Umbilical cord (tissue), 2 donors: ENCODE results near the gene SLC16A2. TPM values are rescaled to one million over a fixed set of nuclear protein-coding genes. Genes with fewer than 3 reads are reported as not detected.
"Not testable (repeated sequence)": the region's sequence is repeated elsewhere in the genome, so short reads cannot be mapped to it uniquely, and the experiment has no call there.

ENCODE experiments used
- DNase-seq: peaks from one replicate; pipeline ENCODE4 v3.0.0-alpha.2; 2015; ENCODE audit warnings: low spot score
- total RNA-seq: library from RNA; depleted of rRNA; stranded (reverse); fragments of >200 nt; gene quantifications from one replicate; pipeline ENCODE4 v1.2.3, GENCODE V29; 2014; ENCODE audit warnings: low replicate concordance; ENCODE audit not compliant: insufficient read depth

Gene SLC16A2
- total RNA-seq, 1 donor from 2014 or later = 6.3 TPM

- DNase-seq = no peak
Observed at GRCh38 chrX:74445099-74445498, 23.8 kb downstream of the SLC16A2 start.

GRCh38 chrX:74446876-74447275 lies 25.6 kb downstream of the SLC16A2 start:
- DNase-seq = no peak

DNA sequence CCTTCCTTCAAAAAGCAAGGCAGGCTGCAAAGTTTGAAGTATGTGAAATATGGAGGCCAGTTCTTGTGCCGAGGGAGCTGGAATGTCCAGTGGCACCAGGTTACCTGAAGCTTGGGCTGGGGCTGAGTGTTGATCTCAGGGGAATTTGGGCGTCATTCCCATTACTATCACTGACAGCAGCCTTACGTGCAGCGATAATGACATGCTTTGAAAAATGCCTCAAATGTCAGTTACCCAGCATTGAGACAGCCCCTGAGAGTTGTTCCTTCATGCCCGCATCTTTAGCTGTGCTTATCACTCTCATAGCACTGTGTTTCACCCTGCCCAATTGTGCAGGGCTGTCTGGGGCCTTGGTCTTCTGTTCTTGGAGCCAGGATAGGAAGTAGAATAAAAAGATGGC lies 27.4 kb downstream of the SLC16A2 start:
- DNase-seq = no peak

GRCh38 chrX:74449322-74449936 lies 28.1 kb downstream of the SLC16A2 start:
- no peak for DNase-seq

DNA sequence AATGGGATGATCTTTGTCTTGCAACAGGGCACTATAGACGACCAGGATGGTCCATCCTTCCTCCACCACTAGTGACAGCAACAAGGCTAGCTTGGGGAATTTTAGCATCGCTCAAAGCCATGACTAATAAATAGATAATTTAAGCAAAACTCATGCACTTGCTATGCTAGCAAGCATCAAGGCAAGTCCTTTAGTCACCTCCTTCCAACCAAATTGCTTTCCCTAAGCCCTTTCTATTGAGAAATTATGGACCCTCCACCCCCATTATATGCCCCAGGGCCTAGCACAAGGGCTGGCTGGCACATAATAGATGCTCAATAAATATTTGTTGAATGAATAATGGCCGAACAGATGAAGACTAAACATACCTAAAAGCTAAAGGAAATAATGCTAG lies 28.6 kb downstream of the SLC16A2 start:
- no peak for DNase-seq

GRCh38 chrX:74450803-74451449 lies 29.6 kb downstream of the SLC16A2 start:
- DNase-seq = peak; percentile 73

GRCh38 chrX:74451450-74452198 lies 30.3 kb downstream of the SLC16A2 start:
- no peak for DNase-seq

GRCh38 chrX:74452199-74452481 lies 30.8 kb downstream of the SLC16A2 start:
- DNase-seq = no peak

- DNase-seq = no peak
Observed at GRCh38 chrX:74453178-74453577, 31.9 kb downstream of the SLC16A2 start.

DNA sequence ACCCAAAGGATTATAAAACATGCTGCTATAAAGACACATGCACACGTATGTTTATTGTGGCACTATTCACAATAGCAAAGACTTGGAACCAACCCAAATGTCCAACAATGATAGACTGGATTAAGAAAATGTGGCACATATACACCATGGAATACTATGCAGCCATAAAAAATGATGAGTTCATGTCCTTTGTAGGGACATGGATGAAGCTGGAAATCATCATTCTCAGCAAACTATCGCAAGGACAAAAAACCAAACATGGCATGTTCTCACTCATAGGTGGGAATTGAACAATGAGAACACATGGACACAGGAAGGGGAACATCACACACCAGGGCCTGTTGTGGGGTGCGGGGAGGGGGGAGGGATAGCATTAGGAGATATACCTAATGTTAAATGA lies 32.9 kb downstream of the SLC16A2 start:
- DNase-seq = not testable (repeated sequence)

GRCh38 chrX:74458736-74459135 lies 37.4 kb downstream of the SLC16A2 start:
- peak; percentile 58 for DNase-seq

GRCh38 chrX:74461384-74461783 lies 40.1 kb downstream of the SLC16A2 start:
- DNase-seq = peak; percentile 38

GRCh38 chrX:74464722-74465121 lies 43.4 kb downstream of the SLC16A2 start:
- no peak for DNase-seq

- DNase-seq = no peak
Observed at GRCh38 chrX:74465424-74465823, 44.1 kb downstream of the SLC16A2 start.

GRCh38 chrX:74467656-74468055 lies 46.4 kb downstream of the SLC16A2 start:
- no peak for DNase-seq

GRCh38 chrX:74473116-74473515 lies 51.8 kb downstream of the SLC16A2 start:
- DNase-seq = not testable (repeated sequence)

GRCh38 chrX:74490247-74490646 lies 69.0 kb downstream of the SLC16A2 start:
- DNase-seq = no peak

GRCh38 chrX:74492720-74493201 lies 71.5 kb downstream of the SLC16A2 start:
- DNase-seq = no peak

- no peak for DNase-seq
Observed at GRCh38 chrX:74493806-74494205, 72.5 kb downstream of the SLC16A2 start.

DNA sequence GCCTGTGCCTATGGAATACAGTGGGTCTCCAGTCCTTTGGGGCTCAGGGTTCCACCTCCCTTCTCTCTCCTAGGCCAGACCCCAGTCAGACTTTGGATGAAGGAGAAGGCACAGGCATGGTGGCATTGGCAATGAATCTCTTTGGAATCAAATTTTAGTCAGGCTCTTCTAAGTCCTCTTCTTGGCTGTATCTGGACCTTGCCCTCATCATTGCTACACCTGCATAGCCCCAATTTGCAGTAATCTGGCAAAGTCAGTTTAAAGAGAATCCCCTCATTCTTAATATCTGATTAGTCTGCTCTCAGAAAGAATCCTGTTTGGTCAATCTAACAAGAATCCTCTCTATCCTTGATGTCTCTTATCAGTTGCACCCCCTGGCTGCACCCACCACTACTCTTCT lies 77.6 kb downstream of the SLC16A2 start:
- DNase-seq = no peak

DNA sequence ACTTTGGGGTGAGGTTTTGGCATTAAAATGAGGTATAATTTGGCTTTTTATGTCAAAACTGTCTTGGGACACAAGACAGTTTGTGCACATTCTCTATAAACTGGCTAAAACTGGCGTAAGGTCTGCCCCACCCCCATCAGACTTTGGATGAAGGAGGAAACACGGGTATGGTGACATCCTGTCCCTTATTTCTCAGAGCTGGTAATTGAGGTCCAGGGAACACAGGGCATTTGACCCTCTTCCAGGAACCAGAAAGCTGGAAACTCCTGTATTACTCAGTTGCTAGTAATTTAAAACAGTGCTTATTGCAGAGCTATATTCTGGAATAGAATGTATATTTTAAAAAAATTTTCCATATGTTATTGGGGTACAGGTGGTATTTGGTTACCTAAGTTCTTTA lies 78.8 kb downstream of the SLC16A2 start:
- DNase-seq = no peak

DNA sequence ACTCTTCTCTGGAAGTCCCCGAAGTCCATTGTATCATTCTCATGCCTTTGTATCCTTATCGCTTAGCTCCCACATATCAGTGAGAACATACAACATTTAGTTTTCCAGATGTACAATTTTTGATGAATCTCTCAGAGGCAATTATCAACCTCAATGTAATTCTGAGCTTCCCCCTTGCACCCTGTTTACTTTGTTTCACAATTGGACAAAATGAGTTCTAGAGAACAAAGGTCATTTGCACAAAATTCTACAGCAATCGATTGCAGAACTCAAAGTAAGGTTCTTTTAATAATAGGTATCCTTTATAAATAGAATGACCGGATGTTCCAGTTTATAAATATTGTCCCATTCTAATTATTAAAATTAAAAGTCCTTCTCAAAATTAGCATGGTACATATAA lies 79.3 kb downstream of the SLC16A2 start:
- no peak for DNase-seq

DNA sequence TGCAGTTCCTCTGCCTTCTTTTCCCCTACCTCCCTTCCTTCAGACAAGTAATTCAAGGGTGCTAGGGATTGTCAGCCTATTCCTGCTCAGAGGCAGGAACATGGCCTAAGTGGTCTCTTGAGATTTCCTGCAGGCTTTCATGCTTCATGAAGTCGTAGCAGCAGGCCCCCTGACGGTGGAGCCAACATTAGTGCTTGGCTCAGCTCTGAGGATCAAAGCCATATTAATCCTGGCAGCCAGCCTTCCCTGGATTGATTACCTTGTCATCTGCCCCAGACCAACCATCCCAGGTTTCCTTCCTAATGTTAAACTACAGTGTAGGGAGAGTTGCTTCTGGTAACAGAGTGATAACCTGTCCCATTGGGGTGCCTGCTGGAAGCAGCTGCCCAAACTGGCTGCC lies 84.1 kb downstream of the SLC16A2 start:
- DNase-seq = no peak
